ENCODE measurements around the gene SRM. TPM values are rescaled to one million over a fixed set of nuclear protein-coding genes. Genes with fewer than 3 reads are reported as not detected.

The SRM gene
- total RNA-seq, 2 donors from 2014 or later, result 106 to 107 TPM

GRCh38 chr1:11061652-11062365 is 2.0 kb upstream of the SRM start:
- Histone ChIP-seq H3K9ac (ENCODE audit: extremely low read depth, low read length, poor library complexity, severe bottlenecking) (no peak overlapping the region), H3K27me3 (ENCODE audit: control insufficient read depth, insufficient read depth, low read length, poor library complexity, severe bottlenecking) (no peaks in the 10 kb centered on the region), H3K27ac (ENCODE audit: low read depth, low read length) (no peak overlapping the region), H3K36me3 (ENCODE audit: control insufficient read depth, insufficient read depth, low read length) (peaks cover 57% of the 10 kb centered on the region), H3K9me3 (ENCODE audit: control insufficient read depth, low read length) (no peaks in the 10 kb centered on the region), H3K4me1 (ENCODE audit: control insufficient read depth, insufficient read depth, low read length) (peaks cover 3% of the 10 kb centered on the region), H3K4me3 (ENCODE audit: low read length) (no peak overlapping the region)
- no peak for DNase-seq
- Mint-ChIP-seq H3K27me3 (ENCODE audit: insufficient read depth) (no peaks in the 10 kb centered on the region), H3K4me1 (peaks cover 5% of the 10 kb centered on the region), H3K4me3 (no peak overlapping the region), H3K36me3 (ENCODE audit: low read depth) (peaks cover 46% of the 10 kb centered on the region), H3K27ac (no peak overlapping the region), H3K9me3 (no peaks in the 10 kb centered on the region)
- 91 to 92% methylated on average over 4 to 5 of the region's 5 CpGs for WGBS, 2 experiments (ENCODE audit: insufficient coverage in 1 of 2, insufficient read length in 1 of 2)
- TF ChIP-seq CTCF (conservative IDR thresholded peaks at IDR 0.05), result peak; percentile 28

- Mint-ChIP-seq H3K27me3 (ENCODE audit: insufficient read depth) (no peaks in the 10 kb centered on the region), H3K4me3 (peak overlapping the region; percentile 87), H3K27ac (peak overlapping the region; percentile 70), H3K4me1 (peaks cover 5% of the 10 kb centered on the region), H3K9me3 (no peaks in the 10 kb centered on the region), H3K36me3 (ENCODE audit: low read depth) (peaks cover 35% of the 10 kb centered on the region)
- no peak for DNase-seq
- Histone ChIP-seq H3K4me1 (ENCODE audit: control insufficient read depth, insufficient read depth, low read length) (peaks cover 3% of the 10 kb centered on the region), H3K4me3 (ENCODE audit: low read length) (peak overlapping the region; percentile 90), H3K9me3 (ENCODE audit: control insufficient read depth, low read length) (no peaks in the 10 kb centered on the region), H3K36me3 (ENCODE audit: control insufficient read depth, insufficient read depth, low read length) (peaks cover 42% of the 10 kb centered on the region), H3K9ac (ENCODE audit: extremely low read depth, low read length, poor library complexity, severe bottlenecking) (peak overlapping the region; percentile 53), H3K27ac (ENCODE audit: low read depth, low read length) (no peak overlapping the region), H3K27me3 (ENCODE audit: control insufficient read depth, insufficient read depth, low read length, poor library complexity, severe bottlenecking) (no peaks in the 10 kb centered on the region)
- TF ChIP-seq CTCF (conservative IDR thresholded peaks at IDR 0.05), result no peak
- WGBS, 2 experiments (ENCODE audit: insufficient coverage in 1 of 2, insufficient read length in 1 of 2), result 1% methylated on average over 27 to 72 of the region's 72 CpGs
These were observed 457 bp downstream of the SRM start for GRCh38 chr1:11059155-11059967.

- no peak overlapping the region for H3K9ac ChIP-seq (ENCODE audit: extremely low read depth, low read length, poor library complexity, severe bottlenecking)
- H3K36me3 ChIP-seq (ENCODE audit: control insufficient read depth, insufficient read depth, low read length), result peaks cover 37% of the 10 kb centered on the region
- peaks cover 3% of the 10 kb centered on the region for H3K4me1 ChIP-seq (ENCODE audit: control insufficient read depth, insufficient read depth, low read length)
- no peaks in the 10 kb centered on the region for H3K9me3 ChIP-seq (ENCODE audit: control insufficient read depth, low read length)
- H3K27me3 ChIP-seq (ENCODE audit: control insufficient read depth, insufficient read depth, low read length, poor library complexity, severe bottlenecking), result no peaks in the 10 kb centered on the region
- peak overlapping the region; percentile 87 for H3K4me3 Mint-ChIP-seq
- no peak for DNase-seq
- peak overlapping the region; percentile 70 for H3K27ac Mint-ChIP-seq
- 53 to 85% methylated on average over 8 to 28 of the region's 28 CpGs for WGBS, 2 experiments (ENCODE audit: insufficient coverage in 1 of 2, insufficient read length in 1 of 2)
- H3K36me3 Mint-ChIP-seq (ENCODE audit: low read depth), result peaks cover 35% of the 10 kb centered on the region
- no peak overlapping the region for H3K27ac ChIP-seq (ENCODE audit: low read depth, low read length)
- no peaks in the 10 kb centered on the region for H3K27me3 Mint-ChIP-seq (ENCODE audit: insufficient read depth)
- no peak for TF ChIP-seq CTCF (conservative IDR thresholded peaks at IDR 0.05)
- no peaks in the 10 kb centered on the region for H3K9me3 Mint-ChIP-seq
- peaks cover 5% of the 10 kb centered on the region for H3K4me1 Mint-ChIP-seq
- H3K4me3 ChIP-seq (ENCODE audit: low read length), result peak overlapping the region; percentile 90
These were observed 1.1 kb downstream of the SRM start for GRCh38 chr1:11058595-11059154.

All from endodermal cell (in vitro differentiated cells).